CD4-positive, alpha-beta T cell treated with Interleukin-10 for 1 hour (primary cell): Measurements from ENCODE around the gene KRT72.

Experiments used
- DNase-seq: peaks from one replicate; pipeline ENCODE4 v3.0.0-alpha.2; 2020

Gene KRT72

GRCh38 chr12:52600941-52601481 lies at the start of gene KRT72:
TSS of gene KRT72 (minus strand) at chr12:52601463. CDS start at chr12:52601452, 11 bp downstream.
- no peak for DNase-seq

DNA sequence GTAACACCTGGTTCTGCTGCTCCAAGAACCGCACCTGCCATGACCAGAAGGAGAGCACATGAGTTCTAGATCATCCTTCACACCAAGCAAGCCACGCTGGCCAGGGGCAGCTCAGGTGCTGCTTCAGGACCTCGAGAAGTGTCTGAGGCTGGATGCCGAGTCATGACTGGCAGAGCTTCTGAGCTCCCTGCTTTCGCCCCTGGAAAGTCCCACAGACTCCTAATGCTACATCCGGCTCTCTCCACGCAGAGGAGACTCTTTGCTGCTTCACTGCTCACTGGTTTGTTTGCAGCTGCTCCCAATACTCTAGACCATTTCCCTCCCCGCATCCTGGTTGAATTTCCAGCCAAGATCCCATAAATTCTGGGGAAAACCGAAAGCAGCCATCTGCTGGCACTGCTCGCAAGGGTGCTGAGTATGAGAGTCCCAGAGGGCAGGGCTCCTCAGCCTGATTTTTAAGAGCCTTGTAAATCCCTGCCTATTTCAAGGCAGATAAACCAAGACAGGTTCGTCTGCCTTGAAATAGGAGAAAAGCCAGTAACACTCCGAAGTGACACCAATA lies 49.3 kb upstream of the KRT72 start:
- no peak for DNase-seq

DNA sequence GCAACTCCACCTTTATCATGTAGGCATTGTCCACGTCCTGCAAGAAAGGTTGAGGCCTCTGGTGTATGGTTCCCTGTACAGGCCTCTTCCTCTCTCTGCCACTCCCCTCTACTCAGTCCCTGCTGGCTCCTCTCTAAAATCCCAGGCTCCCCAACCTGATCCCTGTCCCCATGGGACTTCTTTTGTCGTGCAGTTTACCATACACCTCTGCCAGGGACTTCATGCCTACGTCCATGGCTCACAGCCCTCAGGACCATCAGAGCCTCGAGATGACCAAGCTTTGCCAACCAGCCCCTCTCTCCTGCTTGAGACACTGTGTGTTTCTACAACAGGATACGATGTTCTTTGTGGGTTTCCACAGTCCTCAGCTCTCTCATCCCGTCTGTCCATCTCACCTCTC lies 47.8 kb upstream of the KRT72 start:
- DNase-seq: no peak

GRCh38 chr12:52648012-52648550 lies 46.8 kb upstream of the KRT72 start:
- no peak for DNase-seq

- DNase-seq: no peak
These were observed 46.3 kb upstream of the KRT72 start for GRCh38 chr12:52647601-52648000.

- DNase-seq: no peak
These were observed 45.4 kb upstream of the KRT72 start for GRCh38 chr12:52646613-52647012.

GRCh38 chr12:52645982-52646381 lies 44.7 kb upstream of the KRT72 start:
- no peak for DNase-seq

- DNase-seq: peak; percentile 59
These were observed 44.0 kb upstream of the KRT72 start for GRCh38 chr12:52645120-52645761.

GRCh38 chr12:52644078-52644415 lies 42.8 kb upstream of the KRT72 start:
- no peak for DNase-seq

- no peak for DNase-seq
These were observed 42.2 kb upstream of the KRT72 start for GRCh38 chr12:52643233-52644077.

- DNase-seq: no peak
These were observed 40.2 kb upstream of the KRT72 start for GRCh38 chr12:52641468-52641867.

- no peak for DNase-seq
These were observed 36.0 kb upstream of the KRT72 start for GRCh38 chr12:52637299-52637698.

- DNase-seq: no peak
These were observed 35.5 kb upstream of the KRT72 start for GRCh38 chr12:52636592-52637258.

GRCh38 chr12:52636189-52636588 lies 34.9 kb upstream of the KRT72 start:
- no peak for DNase-seq

DNA sequence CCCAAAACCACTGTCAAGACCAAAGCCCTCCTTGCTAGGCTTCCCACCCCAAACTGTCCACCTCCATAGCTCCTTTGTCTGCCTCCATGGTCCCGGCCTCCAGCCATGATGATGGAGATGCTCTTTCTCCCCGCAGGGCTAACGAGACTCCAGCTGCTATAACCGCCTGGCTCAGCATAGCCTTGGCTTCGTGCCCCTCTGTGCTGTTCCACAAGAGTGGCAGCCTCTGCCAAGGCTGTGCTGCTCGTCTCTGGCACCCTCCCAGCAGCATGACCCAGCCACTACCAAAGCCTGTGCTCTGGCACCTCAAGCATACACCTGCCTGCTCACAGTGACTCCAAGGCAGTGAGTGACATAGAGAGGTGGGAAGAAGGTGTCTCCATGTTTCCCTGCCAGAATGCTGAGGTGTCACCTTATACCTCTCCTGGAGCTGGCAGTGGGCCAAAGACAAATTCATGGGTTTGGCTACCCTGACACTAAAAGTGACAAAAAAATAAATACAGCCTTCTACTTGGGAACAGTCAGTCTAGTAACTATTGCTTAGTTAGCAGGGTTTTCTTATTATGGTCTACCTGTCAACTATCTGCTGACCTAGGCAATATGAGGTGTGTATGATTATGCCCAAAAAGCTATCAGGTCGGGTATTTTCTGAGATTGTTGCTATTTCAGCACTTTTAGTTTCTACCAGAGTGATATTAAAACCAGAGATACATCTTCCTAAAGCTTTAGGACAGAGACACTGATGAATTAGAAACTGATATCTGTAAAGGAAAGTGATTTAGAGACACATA lies 33.2 kb upstream of the KRT72 start:
- DNase-seq: no peak

DNA sequence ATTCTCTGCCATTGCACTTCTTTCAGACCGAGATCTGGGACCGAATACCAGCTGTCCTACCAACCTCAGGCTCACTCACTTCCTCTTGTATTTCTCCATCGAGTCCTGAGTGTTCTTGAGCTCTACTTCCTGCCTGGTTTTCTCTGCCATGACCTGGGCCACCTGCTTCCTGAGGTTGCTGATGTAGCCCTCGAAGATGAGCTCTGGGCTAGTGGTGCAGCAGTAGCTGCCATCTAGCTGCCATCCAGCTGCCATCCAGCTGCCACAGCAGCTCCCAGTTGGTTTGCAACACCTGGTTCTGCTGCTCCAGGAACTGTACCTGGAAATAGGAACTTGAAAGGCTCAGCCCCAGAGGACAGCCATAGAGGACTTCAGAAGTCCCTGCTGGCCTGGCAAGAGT lies 32.1 kb upstream of the KRT72 start:
- peak; percentile 27 for DNase-seq

DNA sequence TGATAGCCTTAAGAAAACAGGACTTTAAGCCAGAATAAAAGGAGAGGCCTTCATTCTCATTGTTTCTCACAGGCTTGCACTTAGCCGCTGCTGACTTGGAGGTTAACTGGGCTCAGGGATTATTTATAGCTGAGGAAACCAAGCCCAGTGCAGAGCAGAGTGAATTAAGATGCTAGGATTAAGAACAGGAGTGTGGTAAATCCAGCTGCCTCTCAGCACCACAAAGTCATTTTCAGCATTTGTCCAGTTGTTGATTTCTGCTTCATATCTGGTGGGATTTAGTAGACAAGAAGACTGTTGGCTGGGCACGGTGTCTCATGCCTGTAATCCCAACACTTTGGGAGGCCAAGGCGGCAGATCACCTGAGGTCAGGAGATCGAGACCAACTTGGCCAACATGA lies 31.4 kb upstream of the KRT72 start:
- no peak for DNase-seq

DNA sequence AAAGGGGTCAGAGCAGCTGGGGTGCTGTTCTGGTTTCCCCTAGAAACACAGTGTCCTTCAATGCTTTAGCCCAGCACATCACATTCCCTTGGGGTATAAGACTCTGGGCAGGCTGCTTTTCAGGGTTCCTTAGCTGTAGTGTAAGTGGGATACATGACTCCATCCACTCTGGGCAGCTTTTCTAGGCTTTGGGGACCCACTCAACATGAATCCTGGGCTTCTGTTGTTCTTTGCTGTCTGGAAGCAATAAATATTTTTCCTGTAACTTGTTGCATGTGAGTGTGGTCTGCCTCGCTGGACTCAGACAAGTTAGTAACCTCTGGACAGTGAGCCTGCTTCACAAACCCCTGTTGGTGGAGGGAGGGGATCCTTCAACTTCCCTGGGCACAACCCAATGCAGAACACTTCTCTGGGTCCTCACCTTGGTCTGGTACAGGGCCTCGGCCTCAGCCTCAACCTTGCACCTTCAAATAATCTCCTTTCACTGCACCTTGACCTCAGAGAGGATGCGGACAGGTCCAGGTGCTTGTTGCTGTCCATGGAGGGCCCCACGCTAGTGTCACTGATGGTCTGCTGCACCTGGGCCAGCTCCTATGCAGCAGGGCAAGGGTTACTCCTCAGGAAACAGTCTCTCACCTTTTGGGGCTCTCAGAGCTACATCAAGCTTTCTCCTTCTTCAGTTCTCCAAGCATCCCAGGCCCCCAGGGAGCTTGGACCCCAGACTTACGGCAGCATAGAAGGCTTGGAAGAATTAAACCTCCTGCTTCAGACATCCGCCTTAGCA lies 30.6 kb upstream of the KRT72 start:
- no peak for DNase-seq

DNA sequence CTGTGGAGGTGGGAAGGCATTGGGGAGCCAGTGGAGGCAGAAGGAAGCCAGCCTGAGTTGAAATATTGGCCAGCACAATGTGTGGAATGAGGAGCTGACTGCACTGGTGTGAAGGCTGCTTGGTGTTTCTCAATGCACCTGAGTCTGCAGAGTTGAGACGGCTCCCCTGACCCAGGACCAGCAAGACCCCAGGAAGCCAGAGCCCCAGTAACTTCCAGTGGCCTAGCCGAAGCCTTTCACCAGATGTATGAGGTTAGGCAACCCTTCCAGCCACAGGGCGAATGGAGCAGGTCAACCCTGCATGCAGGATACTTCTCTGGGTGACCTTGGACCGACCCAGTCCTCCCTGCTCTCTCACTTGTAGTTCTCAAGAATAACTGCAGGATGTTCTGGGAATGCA lies 30.0 kb upstream of the KRT72 start:
- DNase-seq: no peak

DNA sequence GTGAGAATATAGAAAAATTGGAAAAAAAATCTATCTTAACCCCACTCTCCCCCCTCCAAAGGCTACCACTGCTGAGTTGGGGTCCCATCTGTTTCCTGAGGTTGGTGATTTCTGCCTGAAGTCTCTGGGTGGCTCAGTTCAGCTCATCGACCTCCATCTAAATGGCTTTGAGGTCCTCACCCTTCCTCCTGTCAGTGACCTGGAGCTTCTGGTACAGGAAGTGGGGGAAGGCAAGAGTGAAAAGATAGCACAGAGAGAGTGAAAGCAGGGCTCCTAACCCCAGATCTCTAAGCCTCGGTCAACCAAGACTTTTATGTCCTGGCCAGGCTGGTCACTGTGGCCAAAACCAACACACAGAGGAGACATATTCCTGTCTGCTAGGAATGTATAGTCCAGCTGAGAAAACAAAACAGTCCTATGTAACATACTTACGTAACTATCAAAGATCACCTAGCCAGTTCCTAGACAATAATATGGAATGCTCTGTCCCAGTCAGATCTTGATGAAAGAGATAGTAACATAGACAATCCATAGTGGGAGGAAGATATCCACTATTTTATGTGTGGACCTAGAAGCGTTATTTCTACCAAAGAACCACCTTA lies 29.4 kb upstream of the KRT72 start:
- no peak for DNase-seq

DNA sequence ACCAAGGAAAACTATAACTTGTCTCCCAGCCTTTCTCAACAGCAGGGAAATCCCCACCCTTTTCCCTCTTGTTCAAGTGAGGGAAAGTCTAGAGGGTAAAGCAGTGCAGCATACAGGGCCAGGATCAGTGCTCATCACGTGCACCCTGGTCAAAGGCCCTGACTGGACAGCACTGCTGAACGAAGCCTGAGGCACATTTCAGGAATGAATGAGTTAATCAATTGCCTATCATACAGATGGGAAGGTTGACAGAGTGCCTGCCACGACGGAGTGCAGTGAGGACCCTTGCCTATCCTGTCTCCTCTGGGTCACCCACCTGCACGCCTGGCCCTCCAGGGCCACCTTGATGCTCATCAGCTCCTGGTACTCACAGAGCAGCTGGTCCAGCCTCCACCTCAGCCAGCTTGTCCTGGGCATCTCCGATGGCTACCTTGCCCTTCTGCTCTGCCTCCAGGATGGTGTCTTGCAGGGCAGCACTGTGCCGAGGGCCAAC lies 28.8 kb upstream of the KRT72 start:
- no peak for DNase-seq
